ENCODE data around the gene JRKL.

DNA sequence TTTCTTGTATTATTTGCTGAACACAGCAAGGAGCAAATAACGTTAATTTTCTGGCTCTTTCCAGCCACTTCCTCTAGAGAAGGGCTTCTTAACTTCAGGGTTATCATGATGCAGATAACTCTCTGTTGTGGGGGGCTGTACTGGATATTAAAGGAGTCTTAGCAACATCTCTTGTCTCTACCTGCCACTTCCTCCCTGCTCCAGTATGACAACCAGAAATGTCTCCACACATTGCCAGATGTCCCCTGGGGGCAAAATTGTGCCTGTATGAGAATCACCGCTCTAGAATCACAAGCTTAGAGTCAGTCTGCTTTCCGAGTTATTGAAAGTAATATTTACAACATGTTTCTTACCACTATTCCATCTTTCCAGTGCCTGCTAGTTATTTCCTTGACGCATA lies 6.8 kb downstream of the JRKL start:
- no peak for TF ChIP-seq CTCF (conservative IDR thresholded peaks at IDR 0.05 in 1 of 2, IDR thresholded peaks at IDR 0.05 in 1 of 2; ENCODE audit: extremely low read depth in 1 of 2, insufficient read depth in 1 of 2, low read depth in 1 of 2, low read length in 2 of 2)
- TF ChIP-seq EZH2 (IDR thresholded peaks at IDR 0.05; ENCODE audit: borderline replicate concordance, low read length), result no peak

All from mammary epithelial cell (primary cell).